Mucosa of stomach (tissue), 1 donor: Measurements from ENCODE around the gene BIRC3.

Experiments used
- H3K27me3 ChIP-seq: one replicate; pipeline ENCODE4 v1.7.0; 2013; ENCODE audit warnings: mild to moderate bottlenecking, low read length; ENCODE audit not compliant: control insufficient read depth, insufficient read depth
- H3K36me3 ChIP-seq: one replicate; pipeline ENCODE4 v1.7.0; 2013; ENCODE audit warnings: low read length; ENCODE audit not compliant: control insufficient read depth, insufficient read depth
- H3K4me1 ChIP-seq: one replicate; pipeline ENCODE4 v1.7.0; 2013; ENCODE audit warnings: mild to moderate bottlenecking, low read length; ENCODE audit not compliant: control insufficient read depth, insufficient read depth
- H3K4me3 ChIP-seq: one replicate; pipeline ENCODE4 v1.7.0; 2013; ENCODE audit warnings: low read length
- H3K9ac ChIP-seq: one replicate; pipeline ENCODE4 v1.7.0; 2013; ENCODE audit warnings: mild to moderate bottlenecking, low read length, moderate library complexity
- H3K9me3 ChIP-seq: one replicate; pipeline ENCODE4 v1.7.0; 2013; ENCODE audit warnings: mild to moderate bottlenecking, low read length, moderate library complexity; ENCODE audit not compliant: control insufficient read depth
- donor health status: Pancreatic carcinoma.

BIRC3 gene

DNA sequence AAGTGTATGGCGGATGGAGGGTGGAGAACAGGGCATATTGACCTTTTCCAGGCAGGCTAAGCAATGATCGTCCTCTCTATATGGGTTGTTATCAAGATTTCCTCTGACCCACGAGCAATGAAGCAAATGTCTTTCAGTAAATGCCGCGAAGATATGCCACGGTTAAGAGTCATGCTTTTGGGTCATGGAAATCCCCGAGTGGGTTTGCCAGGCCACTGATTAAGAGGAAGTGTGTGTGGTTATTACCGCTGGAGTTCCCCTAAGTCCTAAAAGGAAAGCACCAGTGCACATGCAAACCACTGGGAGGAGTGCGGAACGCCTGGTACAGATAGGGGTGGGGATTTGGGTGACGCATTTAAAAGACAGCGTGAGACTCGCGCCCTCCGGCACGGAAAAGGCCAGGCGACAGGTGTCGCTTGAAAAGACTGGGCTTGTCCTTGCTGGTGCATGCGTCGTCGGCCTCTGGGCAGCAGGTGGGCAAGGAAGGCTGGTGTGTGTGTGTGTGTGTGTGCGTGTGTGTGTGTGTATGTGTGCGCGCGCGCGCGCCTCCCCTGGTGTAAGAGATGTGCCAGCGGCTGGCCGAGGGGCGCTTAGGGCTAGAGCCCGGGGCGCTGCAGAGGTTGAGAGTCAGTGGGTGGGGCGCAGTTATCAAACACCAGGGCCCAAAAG, at the start of gene BIRC3:
BIRC3 (plus strand) TSS at position 386 of the 669 bp plus-strand sequence. CDS start 7,026 bp downstream, outside the sequence.
- peak within 1 kb of the TSS; percentile 77 for H3K9ac ChIP-seq
- peak within 1 kb of the TSS; percentile 43 for H3K4me3 ChIP-seq
- no peaks in the 10 kb centered on the region for H3K27me3 ChIP-seq
- peaks cover 50% of the 10 kb centered on the region for H3K4me1 ChIP-seq
- H3K9me3 ChIP-seq: no peaks in the 10 kb centered on the region
- no peaks in the 10 kb centered on the region for H3K36me3 ChIP-seq

DNA sequence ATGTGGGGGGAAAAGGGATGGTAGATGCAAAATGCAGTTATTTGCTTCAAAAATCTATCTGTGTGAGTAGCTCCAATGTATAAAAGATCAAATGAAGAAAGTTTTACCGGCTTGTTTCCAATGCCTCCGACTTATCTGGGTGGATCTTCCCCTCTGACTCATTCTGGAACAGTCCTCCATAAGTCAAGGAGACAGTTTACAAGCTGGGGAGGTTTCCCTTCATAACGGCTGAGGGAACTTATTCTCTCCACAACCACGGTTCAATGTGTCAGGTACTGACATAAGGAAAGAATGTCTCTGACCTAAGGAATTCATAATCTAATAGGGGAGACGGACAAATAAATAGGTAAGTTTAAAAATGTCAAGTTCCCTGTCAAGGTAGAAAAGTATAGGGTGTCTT, 49.7 kb upstream of the BIRC3 start:
- no peaks in the 10 kb centered on the region for H3K9me3 ChIP-seq
- no peak overlapping the region for H3K9ac ChIP-seq
- H3K36me3 ChIP-seq: no peaks in the 10 kb centered on the region
- H3K4me1 ChIP-seq: peaks cover 22% of the 10 kb centered on the region
- H3K27me3 ChIP-seq: no peaks in the 10 kb centered on the region
- peak overlapping the region; percentile 55 for H3K4me3 ChIP-seq

DNA sequence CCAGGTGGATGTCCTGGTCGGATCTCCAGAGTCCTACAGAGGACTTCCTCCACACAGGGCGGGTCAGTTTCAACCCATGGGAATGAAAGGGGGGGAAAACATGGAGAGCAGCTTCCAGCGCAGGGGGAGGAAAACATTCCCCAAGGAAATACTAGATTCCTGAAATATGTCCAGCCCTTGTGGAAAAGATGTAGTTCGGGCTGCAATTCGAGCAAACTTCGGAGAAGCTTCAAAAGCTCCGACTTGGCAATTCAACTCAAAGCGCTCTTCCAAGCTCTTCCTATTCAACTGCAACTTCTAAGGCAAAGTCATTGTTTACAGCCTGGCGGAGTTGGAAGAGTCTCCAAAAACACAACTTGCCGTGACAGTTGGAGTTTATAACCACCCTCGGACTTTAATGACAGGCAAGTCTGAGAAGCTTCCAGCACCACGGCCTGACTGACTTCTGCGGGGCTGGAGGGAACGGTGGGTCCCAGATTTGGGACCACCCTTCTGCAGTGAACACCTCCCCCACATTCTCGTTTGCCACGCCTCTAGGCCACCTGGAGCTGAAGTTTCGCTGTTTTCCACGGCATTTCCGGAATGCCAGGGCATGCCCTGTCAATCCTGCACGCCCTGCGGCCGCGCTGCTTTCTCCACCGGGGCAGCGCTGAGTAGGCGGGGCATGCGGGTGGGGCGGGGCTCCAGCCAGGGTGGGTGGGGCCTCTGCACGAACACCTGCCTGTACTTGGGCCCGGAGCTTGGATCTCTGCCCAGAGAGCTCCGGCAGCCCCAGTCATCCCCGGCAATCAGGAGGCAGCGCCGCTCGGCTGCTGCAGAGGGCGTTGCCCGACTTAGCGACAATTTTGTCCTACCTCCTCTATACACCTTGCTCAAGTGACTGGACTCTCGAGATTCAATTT, 49.0 kb upstream of the BIRC3 start:
- Histone ChIP-seq H3K4me1 (peaks cover 22% of the 10 kb centered on the region), H3K9me3 (no peaks in the 10 kb centered on the region), H3K4me3 (peak overlapping the region; percentile 55), H3K36me3 (no peaks in the 10 kb centered on the region), H3K9ac (peak overlapping the region; percentile 61), H3K27me3 (no peaks in the 10 kb centered on the region)

DNA sequence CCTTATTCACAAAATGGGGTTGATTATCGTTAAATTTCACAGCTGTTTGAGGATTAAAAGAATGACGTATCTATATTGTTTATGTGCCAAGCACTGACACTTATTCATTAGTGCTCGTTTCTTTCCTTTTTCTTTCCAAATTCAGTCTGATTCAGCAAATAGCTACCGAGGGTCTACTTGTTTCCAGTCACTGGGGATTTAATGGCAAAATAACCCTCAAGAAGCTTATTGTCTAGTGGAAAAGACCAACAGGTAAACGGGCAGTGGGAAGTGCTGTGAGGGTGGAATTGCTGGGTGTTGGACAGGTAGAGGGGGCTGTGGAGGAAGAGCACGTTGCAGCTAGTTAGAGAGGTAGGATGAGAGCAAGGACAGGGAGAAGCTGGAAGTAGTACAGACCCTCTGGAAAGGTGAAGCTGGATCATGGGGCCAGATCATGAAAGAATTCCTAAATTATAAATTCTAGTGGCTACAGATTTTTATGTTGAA, 48.3 kb upstream of the BIRC3 start:
- H3K4me3 ChIP-seq: peak overlapping the region; percentile 42
- H3K9ac ChIP-seq: peak overlapping the region; percentile 61
- H3K9me3 ChIP-seq: no peaks in the 10 kb centered on the region
- no peaks in the 10 kb centered on the region for H3K36me3 ChIP-seq
- H3K4me1 ChIP-seq: peaks cover 22% of the 10 kb centered on the region
- no peaks in the 10 kb centered on the region for H3K27me3 ChIP-seq

DNA sequence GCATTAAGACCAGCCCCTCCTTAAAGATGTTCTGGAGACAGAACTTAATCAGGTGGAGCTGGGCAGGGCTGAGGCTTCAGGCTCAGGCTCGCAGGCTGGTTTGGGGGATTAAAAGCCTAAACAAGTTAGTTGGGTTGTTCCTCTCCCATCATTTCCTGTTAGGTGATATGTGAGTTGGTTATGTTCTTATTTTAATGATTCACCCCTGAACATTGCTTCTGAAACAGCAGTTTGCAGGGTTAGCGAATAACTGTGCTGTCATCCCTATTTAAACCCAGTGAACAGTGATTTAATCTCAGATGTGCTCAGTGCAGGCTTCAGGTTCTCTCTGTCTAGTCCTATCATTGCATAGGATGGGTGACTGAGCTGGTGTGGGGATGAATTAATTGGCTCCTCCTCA, 47.4 kb upstream of the BIRC3 start:
- Histone ChIP-seq H3K4me3 (no peak overlapping the region), H3K27me3 (no peaks in the 10 kb centered on the region), H3K9me3 (no peaks in the 10 kb centered on the region), H3K4me1 (peaks cover 22% of the 10 kb centered on the region), H3K9ac (no peak overlapping the region), H3K36me3 (no peaks in the 10 kb centered on the region)

DNA sequence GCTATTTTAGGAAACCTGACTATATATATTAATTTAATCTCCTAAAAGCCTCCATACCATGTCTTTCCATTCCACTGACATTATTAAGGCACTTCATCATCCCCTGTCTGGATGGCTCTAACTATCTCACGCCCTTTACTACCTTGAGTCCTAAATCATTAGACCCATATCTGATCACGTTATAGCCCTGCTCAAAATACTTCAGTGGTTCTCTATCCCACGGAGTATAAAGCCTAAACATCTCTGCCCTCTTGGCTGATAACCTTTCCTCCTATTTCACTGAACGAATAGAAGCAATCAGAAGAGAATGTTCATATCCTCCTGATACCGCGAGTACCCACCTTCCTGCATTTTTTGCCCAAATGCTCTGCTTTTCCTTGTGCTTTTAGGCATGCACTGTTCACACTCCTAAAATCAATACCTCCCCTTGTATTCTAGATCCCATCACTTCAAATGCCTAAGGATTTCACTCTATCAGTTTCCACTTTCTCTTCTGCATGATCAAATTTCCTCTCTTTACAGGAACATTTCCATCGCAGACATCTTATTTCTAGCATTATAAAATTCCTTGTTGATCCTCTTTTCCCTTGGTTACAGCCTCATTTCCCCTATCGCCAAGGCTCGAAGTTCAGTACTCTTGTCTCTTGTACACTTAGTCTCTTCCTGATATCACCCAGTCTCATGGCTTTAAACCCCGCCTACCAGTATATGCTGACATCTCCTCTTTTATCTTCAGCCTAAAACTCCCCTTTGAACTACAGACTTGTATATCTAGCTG, 45.0 kb upstream of the BIRC3 start:
- no peaks in the 10 kb centered on the region for H3K27me3 ChIP-seq
- no peak overlapping the region for H3K4me3 ChIP-seq
- peaks cover 22% of the 10 kb centered on the region for H3K4me1 ChIP-seq
- no peaks in the 10 kb centered on the region for H3K9me3 ChIP-seq
- no peak overlapping the region for H3K9ac ChIP-seq
- no peaks in the 10 kb centered on the region for H3K36me3 ChIP-seq

DNA sequence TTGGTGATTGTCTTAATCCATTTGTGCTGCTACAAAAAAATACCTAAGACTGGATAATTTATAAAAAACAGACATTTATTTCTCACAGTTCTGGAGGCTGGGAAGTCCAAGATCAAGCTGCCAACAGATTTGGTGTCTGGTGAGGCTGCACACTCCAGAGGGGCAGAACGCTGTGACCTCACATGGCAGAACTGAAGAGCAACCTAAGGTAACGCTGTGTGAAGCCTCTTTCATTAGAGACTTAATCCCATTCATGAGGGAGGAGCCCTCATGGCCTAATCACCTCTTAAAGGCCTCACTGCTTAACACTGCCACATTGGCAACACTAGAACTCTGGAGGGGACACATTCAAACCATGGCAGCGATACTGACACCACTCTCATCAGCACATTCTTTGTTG, 42.7 kb upstream of the BIRC3 start:
- Histone ChIP-seq H3K9me3 (no peaks in the 10 kb centered on the region), H3K4me1 (peaks cover 6% of the 10 kb centered on the region), H3K36me3 (no peaks in the 10 kb centered on the region), H3K9ac (no peak overlapping the region), H3K27me3 (no peaks in the 10 kb centered on the region), H3K4me3 (no peak overlapping the region)

DNA sequence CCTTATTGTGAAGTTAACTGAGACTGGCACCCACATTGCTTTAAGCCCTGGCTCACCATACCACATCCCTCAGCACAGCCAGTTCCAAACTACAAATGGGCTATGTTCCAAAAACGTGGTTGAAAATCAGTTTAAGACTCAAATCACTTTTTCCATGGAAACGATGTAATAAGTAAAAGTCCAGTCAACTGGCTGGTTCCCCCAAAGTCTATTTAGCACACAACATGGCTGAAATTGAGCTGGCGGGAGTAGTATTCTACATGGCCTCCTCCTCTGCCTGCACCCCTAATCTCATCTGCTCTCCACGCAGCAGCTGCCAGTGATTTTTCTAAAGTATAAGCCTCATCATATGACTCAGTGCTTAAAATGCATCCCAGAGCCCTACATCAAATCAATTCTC, 40.9 kb upstream of the BIRC3 start:
- H3K4me1 ChIP-seq: peaks cover 14% of the 10 kb centered on the region
- H3K27me3 ChIP-seq: no peaks in the 10 kb centered on the region
- H3K9ac ChIP-seq: no peak overlapping the region

DNA sequence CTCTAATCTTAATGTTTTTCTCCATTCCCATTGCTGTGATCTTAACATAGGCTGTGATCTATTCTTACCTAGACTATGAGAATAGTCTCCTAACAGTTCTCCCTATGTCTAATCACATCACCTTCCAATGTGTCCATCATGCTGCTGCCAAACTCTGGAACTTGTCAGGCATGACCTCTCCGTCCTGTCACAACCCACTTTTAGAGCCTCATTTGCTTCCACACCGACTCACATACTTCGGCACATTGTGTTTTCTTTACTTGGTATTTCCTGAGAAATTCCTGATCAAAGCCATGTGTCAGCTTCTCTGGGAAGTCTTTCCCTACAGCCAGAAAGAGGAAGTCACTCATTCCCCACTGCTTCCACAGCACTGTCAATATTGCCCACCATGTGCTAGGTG, 40.5 kb upstream of the BIRC3 start:
- no peak overlapping the region for H3K4me3 ChIP-seq
- H3K36me3 ChIP-seq: no peaks in the 10 kb centered on the region
- no peaks in the 10 kb centered on the region for H3K27me3 ChIP-seq
- no peaks in the 10 kb centered on the region for H3K9me3 ChIP-seq
- peaks cover 14% of the 10 kb centered on the region for H3K4me1 ChIP-seq
- H3K9ac ChIP-seq: no peak overlapping the region

More for the DNA sequence above, 40.9 kb upstream of the BIRC3 start:
- Histone ChIP-seq H3K4me3 (no peak overlapping the region), H3K9me3 (no peaks in the 10 kb centered on the region), H3K36me3 (no peaks in the 10 kb centered on the region)

DNA sequence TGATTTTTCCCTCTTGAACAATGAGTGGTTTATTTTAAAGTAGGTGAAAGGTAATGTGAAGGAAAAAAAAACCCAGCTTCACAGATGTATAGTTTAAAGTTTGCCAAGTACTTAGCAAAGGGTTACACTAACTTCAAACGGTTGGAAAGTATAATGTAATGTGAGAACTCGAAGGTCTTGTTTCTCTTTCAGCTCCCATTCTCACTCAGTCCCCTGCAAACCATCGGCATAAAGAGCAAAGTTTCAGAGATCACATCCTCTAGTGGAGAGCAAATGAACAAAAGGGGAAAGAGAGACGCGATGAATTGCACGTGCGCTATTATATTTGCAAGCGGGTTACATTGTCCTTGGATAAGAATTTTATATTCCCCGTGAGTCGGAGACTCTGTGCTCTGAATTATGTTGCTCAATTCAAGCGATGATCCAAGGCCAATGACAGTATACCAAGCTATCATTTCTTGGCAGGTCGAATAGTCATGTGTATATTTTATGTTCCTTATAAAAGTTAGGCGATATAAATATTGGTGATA, 37.6 kb upstream of the BIRC3 start:
- Histone ChIP-seq H3K36me3 (no peaks in the 10 kb centered on the region), H3K9ac (no peak overlapping the region), H3K9me3 (no peaks in the 10 kb centered on the region), H3K4me3 (no peak overlapping the region), H3K4me1 (peaks cover 9% of the 10 kb centered on the region), H3K27me3 (no peaks in the 10 kb centered on the region)

DNA sequence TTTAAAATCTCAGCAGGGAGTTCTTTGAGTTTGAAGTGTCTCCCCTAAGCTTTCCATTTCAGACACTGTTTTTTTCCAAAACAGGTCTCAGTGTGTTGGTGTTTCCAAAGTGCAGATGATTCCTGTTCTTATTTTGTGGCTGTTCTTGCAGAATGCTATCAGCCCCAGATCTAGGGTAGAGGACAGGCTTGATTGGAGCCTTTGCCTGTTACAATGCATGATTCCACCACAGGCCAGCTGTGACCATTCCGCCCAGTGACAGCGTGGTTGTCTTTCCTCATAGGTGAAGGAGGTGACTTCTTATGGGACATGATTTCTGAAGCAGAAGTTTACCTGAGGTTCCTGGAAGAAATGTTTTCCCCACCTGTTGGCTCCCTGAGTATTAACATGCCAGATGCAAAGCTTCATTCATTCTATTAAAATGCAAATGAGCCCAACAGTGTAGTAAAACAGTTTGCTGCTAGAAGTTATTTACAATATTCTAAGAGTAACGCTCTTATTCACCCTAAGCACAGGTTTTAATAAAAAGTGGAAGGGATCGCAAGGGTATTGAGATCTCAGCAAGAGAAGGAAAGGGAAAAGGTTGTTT, 36.9 kb upstream of the BIRC3 start:
- Histone ChIP-seq H3K4me1 (peaks cover 9% of the 10 kb centered on the region), H3K9ac (peak overlapping the region; percentile 7), H3K36me3 (no peaks in the 10 kb centered on the region), H3K9me3 (no peaks in the 10 kb centered on the region), H3K4me3 (no peak overlapping the region), H3K27me3 (no peaks in the 10 kb centered on the region)
